ENCODE measurements around the gene ITGAD.

ITGAD gene

GRCh38 chr16:31371008-31371407 is 22.1 kb upstream of the ITGAD start:
- TF ChIP-seq POLR2A (IDR thresholded peaks at IDR 0.05; ENCODE audit: extremely low read depth, insufficient read length) (no peak), MYC (IDR thresholded peaks at IDR 0.05; ENCODE audit: low read depth, low read length) (no peak)
- TF ChIP-seq, protein P1, sequence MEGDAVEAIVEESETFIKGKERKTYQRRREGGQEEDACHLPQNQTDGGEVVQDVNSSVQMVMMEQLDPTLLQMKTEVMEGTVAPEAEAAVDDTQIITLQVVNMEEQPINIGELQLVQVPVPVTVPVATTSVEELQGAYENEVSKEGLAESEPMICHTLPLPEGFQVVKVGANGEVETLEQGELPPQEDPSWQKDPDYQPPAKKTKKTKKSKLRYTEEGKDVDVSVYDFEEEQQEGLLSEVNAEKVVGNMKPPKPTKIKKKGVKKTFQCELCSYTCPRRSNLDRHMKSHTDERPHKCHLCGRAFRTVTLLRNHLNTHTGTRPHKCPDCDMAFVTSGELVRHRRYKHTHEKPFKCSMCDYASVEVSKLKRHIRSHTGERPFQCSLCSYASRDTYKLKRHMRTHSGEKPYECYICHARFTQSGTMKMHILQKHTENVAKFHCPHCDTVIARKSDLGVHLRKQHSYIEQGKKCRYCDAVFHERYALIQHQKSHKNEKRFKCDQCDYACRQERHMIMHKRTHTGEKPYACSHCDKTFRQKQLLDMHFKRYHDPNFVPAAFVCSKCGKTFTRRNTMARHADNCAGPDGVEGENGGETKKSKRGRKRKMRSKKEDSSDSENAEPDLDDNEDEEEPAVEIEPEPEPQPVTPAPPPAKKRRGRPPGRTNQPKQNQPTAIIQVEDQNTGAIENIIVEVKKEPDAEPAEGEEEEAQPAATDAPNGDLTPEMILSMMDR (IDR thresholded peaks at IDR 0.05; ENCODE audit: low read depth, low read length) = no peak
- TF ChIP-seq, protein P2, sequence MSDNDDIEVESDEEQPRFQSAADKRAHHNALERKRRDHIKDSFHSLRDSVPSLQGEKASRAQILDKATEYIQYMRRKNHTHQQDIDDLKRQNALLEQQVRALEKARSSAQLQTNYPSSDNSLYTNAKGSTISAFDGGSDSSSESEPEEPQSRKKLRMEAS (IDR thresholded peaks at IDR 0.05; ENCODE audit: low read depth, low read length) = no peak
- H3K4me3 ChIP-seq (ENCODE audit: low read depth, low read length) = no peak overlapping the region
- DNase-seq (ENCODE audit: low read depth) = no peak

GRCh38 chr16:31371619-31372484 is 21.3 kb upstream of the ITGAD start:
- no peak overlapping the region for H3K4me3 ChIP-seq (ENCODE audit: low read depth, low read length)
- TF ChIP-seq, protein P1 (IDR thresholded peaks at IDR 0.05; ENCODE audit: low read depth, low read length) = no peak
- TF ChIP-seq POLR2A (IDR thresholded peaks at IDR 0.05; ENCODE audit: extremely low read depth, insufficient read length) = no peak
- TF ChIP-seq, protein P2 (IDR thresholded peaks at IDR 0.05; ENCODE audit: low read depth, low read length) = no peak
- TF ChIP-seq MYC (IDR thresholded peaks at IDR 0.05; ENCODE audit: low read depth, low read length) = no peak
- DNase-seq (ENCODE audit: low read depth) = no peak

GRCh38 chr16:31373235-31373634 is 19.9 kb upstream of the ITGAD start:
- DNase-seq (ENCODE audit: low read depth) = no peak
- no peak overlapping the region for H3K4me3 ChIP-seq (ENCODE audit: low read depth, low read length)
- no peak for TF ChIP-seq MYC (IDR thresholded peaks at IDR 0.05; ENCODE audit: low read depth, low read length)
- no peak for TF ChIP-seq POLR2A (IDR thresholded peaks at IDR 0.05; ENCODE audit: extremely low read depth, insufficient read length)
- TF ChIP-seq, protein P1 (IDR thresholded peaks at IDR 0.05; ENCODE audit: low read depth, low read length) = no peak
- TF ChIP-seq, protein P2 (IDR thresholded peaks at IDR 0.05; ENCODE audit: low read depth, low read length) = no peak

DNA sequence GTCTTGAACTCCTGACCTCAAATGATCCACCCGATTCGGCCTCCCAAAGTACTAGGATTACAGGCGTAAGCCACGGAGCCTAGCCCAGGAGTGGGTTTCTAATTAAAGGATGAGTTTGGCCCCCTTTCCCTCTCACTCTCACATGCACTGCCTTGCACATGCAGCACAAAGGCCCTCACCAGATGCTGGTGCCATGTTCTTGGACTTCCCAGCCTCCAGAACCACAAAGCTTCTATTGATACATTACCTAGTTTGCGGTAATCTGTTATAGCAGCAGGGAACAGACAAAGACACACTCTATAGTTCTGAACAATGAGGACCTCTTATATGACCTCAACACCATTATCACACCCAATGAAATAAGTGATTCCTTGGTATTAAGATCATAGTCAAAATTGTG is 17.9 kb upstream of the ITGAD start:
- DNase-seq (ENCODE audit: low read depth) = no peak
- no peak overlapping the region for H3K4me3 ChIP-seq (ENCODE audit: low read depth, low read length)
- TF ChIP-seq MYC (IDR thresholded peaks at IDR 0.05; ENCODE audit: low read depth, low read length) = no peak
- TF ChIP-seq, protein P2 (IDR thresholded peaks at IDR 0.05; ENCODE audit: low read depth, low read length) = no peak
- no peak for TF ChIP-seq POLR2A (IDR thresholded peaks at IDR 0.05; ENCODE audit: extremely low read depth, insufficient read length)
- TF ChIP-seq, protein P1 (IDR thresholded peaks at IDR 0.05; ENCODE audit: low read depth, low read length) = no peak

GRCh38 chr16:31376705-31377104 is 16.4 kb upstream of the ITGAD start:
- TF ChIP-seq, protein P1 (IDR thresholded peaks at IDR 0.05; ENCODE audit: low read depth, low read length) = no peak
- TF ChIP-seq POLR2A (IDR thresholded peaks at IDR 0.05; ENCODE audit: extremely low read depth, insufficient read length) = no peak
- TF ChIP-seq, protein P2 (IDR thresholded peaks at IDR 0.05; ENCODE audit: low read depth, low read length) = no peak
- no peak for TF ChIP-seq MYC (IDR thresholded peaks at IDR 0.05; ENCODE audit: low read depth, low read length)
- DNase-seq (ENCODE audit: low read depth) = no peak
- H3K4me3 ChIP-seq (ENCODE audit: low read depth, low read length) = no peak overlapping the region
